ENCODE results near the gene SPTB.

SPTB gene

GRCh38 chr14:64788706-64789105 lies 91.0 kb downstream of the SPTB start:
- DNase-seq (ENCODE audit: low spot score), result no peak

DNA sequence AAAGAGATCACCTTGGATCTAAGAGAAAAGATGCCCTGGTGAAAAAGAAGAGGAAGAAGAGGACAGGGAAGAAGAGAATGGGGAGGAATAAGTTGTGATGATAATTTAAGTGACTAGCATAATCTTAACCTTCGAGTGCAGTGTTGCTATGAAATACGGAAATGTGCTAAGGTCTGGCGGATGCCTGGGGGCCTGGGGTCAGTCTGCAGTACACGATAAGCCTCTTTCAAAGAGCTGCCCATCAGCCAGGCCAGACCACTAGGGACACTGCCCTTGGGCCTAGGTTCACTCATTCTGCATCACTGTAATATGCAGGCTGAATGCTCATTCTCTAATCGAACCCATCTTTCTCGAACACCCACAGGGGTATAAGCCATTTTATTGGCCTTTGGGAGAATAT lies 92.1 kb downstream of the SPTB start:
- DNase-seq (ENCODE audit: low spot score), result no peak

- no peak for DNase-seq (ENCODE audit: low spot score)
Measured at GRCh38 chr14:64786296-64787149, 93.2 kb downstream of the SPTB start.

- no peak for DNase-seq (ENCODE audit: low spot score)
Measured at GRCh38 chr14:64784006-64784405, 95.7 kb downstream of the SPTB start.

GRCh38 chr14:64782196-64782595 lies 97.5 kb downstream of the SPTB start:
- no peak for DNase-seq (ENCODE audit: low spot score)

DNA sequence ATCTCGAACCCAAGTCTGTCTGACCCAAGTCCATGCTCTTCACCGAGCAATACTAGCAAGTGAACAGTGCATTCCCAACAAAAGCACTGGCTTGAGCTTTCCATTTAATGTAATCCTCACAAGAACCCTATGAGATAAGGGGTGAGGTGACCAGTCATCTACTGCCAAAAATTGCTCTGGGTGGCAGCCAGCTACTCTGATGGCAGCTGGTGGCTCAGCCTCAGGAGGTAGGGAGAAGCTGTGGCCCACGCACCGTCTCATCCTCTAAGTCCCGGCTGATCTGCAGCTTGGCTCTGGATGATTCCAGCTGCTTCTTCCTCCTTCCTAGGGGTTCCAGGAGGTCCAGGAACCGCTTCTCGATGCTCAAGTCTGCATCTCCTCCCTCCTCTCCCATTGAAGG lies 100.2 kb downstream of the SPTB start:
- no peak for DNase-seq (ENCODE audit: low spot score)

- no peak for DNase-seq (ENCODE audit: low spot score)
Measured at GRCh38 chr14:64778104-64778754, 101.5 kb downstream of the SPTB start.

DNA sequence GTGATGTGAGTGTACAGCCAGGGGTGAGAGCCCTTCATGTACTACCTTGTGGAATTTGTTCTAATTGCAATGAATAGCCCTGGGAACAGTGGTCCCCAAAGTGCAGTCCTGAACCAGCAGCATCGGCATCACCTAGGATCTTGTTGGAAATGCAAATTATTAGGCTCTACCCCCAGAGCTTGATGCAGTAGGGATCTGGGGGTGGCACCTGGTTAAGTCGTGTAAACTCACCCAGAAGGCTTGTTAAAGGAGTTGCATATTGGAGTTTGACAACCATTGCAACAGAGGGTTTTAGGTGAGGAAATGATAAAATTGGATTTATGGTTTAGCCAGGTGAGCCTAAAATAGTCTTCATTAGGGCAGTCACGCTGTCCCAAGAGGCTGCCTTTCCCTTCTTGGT lies 102.2 kb downstream of the SPTB start:
- no peak for DNase-seq (ENCODE audit: low spot score)

DNA sequence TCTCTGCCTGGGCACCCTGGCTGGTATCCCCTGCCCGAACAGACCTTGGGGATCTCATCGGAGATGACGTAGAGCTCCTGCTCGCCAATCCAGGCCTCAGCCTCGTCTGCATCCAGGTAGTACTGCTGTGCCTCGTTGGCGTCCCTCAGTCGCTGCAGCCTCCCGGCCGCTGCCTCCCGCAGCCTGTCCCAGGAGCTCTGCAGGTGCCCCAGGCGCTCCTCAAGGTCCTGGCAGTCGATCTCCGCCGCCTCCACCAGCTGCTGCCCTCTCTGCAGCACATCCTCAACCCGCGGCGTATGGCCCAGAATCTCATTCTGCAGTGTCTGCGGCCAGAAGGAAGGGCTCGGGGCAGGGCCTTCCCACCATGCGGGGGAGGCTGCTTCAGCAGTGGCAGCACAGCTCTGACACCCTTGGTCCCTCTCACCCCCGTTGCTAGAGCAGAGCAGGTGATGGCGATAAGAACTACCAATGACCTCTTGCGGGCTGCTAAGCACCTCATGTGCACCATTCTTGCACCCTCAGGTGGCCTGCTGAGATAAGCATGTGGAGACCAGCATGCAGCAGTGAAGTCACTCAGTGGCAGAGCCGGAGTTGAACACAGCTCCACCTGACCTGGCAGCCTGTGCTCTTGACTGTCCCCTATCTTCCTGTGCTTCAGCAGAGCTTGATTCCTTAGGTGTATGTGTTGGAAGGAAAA lies 104.5 kb downstream of the SPTB start:
- DNase-seq (ENCODE audit: low spot score), result no peak

GRCh38 chr14:64774272-64774671 lies 105.4 kb downstream of the SPTB start:
- DNase-seq (ENCODE audit: low spot score), result no peak

DNA sequence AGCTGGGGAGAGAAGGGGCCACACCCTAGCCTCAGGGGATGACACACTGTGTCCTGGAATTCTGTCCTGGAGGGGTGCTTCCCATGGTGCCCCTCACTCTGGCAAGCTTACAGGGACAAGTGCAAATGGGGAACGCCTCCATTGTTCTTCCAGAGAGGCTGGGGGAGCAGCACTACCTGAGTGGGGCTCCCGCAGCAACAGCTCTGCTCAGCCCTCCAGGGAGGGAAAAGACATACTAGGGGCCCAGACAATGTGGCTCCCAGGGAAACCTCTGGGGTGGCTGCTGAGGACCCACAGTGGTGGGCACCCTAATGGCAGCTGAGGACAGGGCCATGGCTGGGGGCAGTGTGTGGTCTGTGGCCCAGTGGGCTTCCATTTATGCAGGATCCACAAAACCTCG lies 106.1 kb downstream of the SPTB start:
- no peak for DNase-seq (ENCODE audit: low spot score)

DNA sequence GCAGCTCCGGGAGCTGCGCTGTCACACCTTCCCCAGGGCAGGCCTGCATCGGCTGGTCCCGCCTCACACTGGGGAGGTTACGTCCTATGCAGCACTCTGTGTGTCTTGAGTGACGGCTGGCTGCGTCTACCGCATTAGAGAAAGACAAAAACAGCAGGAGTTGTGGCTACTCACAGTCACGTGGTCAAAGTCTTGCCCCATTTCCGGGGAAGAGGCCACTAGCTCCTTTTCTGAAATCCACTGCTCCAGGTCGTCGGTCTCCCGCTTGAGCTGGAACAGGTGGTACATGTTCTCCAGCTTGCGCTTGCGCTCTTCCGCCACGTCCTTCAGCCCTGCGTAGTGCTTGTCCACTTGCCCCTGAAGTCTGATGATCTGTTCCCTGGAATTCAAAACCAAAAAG lies 106.7 kb downstream of the SPTB start:
- no peak for DNase-seq (ENCODE audit: low spot score)

DNA sequence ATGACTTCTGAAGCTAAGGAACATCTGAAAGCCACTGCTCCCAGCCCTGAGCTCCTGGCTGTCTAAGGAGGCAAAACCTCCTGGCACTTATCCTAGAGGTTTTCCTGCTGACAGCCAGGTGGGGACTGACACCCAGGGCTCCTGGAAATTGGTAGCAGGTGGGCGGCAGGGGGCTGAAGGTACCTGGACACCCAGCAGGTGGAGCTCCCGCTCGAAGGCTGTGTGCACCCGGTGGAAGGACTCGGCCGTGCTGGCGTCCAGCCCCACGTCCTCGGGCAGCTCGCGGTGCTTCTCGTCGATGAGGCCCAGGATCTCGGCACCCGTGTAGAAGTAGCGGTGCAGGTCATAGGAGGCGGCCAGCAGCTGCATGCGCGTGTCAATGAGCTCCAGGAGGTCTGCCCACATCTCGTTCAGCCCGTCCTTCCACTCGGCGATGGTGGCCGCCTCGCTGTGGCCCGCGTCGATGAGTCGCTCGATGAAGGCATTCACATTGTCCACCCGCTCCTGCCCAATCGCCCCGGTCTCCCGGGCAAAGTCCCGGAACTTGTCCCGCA lies 107.2 kb downstream of the SPTB start:
- no peak for DNase-seq (ENCODE audit: low spot score)

GRCh38 chr14:64771161-64771560 lies 108.5 kb downstream of the SPTB start:
- no peak for DNase-seq (ENCODE audit: low spot score)

DNA sequence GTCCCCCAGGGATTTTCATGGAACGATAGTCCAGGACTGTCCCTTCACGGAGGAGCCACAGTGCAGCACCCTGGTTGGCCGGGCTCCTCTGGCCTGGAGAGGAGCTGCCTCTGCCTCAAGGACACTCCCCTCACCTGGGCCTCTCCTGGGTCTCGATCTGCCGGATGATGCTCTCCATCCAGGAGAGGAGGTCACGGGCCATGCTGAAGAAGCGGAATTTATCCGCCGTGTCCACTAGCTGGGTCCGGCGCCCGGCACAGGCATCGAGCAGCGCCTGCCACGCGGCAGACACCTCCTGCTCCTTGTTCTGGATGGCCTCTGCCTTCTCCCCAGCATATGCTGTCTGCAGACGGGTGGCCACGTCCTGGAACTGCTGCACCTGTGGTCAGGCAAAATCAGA lies 109.0 kb downstream of the SPTB start:
- DNase-seq (ENCODE audit: low spot score), result no peak

- DNase-seq (ENCODE audit: low spot score), result no peak
Measured at GRCh38 chr14:64769096-64770020, 110.3 kb downstream of the SPTB start.

DNA sequence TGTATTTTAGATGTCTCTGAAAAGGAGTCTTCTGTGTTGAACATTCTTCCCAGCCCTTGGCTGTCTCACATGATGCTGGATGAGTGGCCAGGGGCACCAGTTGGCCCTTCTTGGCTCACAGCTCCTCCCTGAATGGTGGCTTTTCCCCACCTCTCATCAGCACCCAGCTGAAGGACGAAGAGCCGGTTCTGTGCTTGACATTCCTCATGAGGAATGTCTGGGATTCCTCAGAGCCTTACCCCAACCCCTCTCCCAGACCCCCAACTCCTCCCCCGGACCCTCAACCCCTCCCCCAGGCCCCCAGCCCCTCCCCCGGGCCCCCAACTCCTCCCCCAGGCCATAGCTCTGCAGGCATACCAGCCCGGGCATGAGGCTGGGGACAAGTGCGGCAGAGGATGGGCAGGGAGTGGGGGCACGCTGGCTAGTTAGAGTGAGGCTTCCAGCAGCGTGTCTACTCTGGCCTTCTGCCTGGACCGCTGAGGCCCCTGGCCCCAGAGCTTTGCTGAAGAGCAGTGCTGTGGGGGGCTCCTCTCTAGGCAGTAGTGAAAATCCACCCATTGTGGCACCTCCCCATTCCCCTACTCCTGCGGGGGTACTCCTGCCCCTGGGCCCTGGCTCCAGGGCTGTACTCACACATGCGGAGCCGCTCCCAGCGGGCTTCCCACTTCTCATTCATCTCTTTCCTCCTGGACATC lies 111.2 kb downstream of the SPTB start:
- no peak for DNase-seq (ENCODE audit: low spot score)

DNA sequence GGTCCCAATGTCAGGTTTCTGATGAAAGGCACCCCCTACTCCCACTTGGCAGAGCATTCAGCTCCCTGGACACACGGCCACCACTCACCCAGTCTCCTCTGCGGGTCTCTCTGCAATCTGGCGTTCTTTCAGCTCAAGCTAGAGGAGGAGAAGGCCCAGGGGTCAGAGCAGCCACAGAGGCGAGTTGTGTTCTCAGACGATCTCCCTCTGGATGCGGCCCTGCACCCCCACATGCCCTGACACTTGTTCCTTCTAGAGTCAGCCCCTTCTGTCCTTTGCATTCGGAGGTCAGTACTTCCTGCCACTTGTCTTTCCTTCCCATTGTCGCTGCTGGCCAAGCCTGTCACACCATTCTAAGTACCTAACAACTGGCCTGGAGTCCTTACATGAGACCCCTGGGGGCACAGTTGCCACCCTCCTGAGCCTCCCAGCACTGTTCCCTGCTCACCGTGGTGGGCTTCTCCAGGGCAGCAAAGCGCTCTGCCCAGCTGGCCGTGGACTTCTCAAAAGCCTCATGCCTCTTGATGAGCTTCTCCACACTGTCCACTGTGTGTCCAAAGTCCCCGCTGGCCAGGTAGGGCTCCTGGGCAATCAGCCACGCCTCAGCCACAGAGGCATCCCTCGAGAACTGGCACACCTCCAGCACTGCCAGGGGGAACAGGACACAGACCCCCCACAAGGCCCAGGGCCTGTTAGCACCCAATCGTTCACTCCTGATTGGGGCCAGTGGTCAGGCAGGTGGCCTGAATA lies 112.3 kb downstream of the SPTB start:
- no peak for DNase-seq (ENCODE audit: low spot score)

GRCh38 chr14:64766430-64767151 lies 113.1 kb downstream of the SPTB start:
- DNase-seq (ENCODE audit: low spot score), result no peak

Measured in germinal center (tissue), 1 donor.